NOMO-1 (cell line): ENCODE measurements around the gene CEP57.
"Not testable (repeated sequence)": the region's sequence is repeated elsewhere in the genome, so short reads cannot be mapped to it uniquely, and the experiment has no call there.

ENCODE experiments used
- DNase-seq, 2 experiments: peaks; one replicate each; lab custom pipeline; 2025; ENCODE audit not compliant: unreplicated experiment in 2 of 2; lab: John Stamatoyannopoulos, UW

CEP57 gene

DNA sequence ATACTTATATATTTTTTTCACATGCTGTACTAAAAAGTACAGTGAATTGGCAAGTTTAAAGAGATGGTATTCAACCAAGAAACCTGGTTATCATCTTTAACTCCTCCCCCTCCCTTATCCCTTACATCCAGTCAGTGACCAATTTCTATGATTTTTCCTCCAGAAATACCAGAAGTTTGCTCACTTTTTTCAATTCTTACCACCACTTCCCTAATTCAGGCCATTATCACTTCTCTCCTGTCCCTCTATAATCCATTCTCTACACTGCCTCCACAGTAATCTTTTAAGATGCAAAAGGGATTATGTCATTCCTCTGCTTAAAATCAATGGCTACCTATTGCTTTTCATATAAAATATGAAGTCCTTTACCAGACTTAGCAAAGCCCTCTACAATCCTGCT, 62.8 kb downstream of the CEP57 start:
- DNase-seq = no peak

DNA sequence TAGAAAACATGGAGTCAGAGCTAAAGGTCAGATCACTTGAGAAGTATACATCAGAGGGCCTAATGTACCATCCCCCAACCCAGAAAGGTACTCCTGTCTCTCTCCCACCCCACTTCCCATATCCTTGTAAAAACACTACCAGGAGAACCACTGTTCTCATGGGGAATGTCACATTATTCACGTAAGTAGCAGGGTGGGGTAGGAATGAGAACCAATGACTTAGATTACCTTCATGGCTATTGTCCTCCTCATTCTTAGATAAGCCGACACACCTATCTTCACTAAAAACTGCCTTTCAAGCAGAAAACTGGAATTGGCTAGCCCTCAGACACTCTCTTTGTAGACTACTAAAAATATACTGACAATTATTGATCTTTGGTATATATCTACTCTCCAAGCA, 63.6 kb downstream of the CEP57 start:
- DNase-seq = no peak

DNA sequence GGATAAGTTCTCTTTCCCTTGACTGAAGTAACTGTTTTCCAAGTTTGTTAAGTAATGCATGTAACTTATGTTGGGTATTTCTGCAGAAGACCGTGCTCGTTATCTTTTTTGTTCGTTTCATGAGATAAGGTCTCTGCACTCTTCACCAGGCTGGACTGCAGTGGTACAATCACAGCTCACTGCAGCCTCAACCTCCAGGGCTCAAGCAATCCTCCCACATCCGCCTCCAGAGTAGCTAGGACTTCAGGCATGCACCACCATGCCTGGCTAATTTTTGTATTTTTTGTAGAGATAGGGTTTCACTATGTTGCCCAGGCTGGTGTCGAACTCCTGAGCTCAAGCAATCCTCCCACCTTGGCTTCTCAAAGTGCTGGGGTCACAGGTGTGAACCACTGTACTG, 64.1 kb downstream of the CEP57 start:
- DNase-seq = not testable (repeated sequence)

- DNase-seq = not testable (repeated sequence)
These were observed 69.7 kb downstream of the CEP57 start for GRCh38 chr11:95860024-95860423.

DNA sequence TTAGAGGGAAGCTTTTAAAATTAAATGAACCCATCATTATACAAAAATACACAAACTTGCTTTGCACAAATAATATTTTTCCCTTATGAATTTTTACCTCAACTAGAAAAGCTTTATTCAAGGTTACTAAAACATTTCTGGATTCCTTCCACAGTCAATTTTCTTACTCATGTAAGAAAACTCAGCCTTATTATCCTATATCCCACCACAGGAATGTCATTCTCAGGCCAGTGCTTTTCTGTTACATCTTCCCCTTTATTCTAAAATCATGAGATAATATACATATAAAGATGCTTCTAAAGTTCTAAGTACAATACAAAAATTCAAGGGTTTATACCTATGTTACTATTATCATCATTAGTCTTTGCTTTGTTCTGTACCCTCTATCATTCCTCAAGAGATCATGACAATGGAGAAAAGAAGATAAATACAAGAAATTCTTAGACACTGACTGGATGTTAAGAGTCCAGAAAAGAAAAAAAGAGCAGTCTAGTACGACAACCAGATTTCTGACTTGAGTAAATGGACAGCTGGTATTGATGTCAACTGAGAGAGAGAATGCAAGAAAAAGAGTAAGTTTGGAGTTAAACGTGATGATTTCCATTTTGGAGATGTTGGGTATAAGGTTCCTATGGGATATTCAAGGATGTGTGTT, 73.3 kb downstream of the CEP57 start:
- DNase-seq = no peak

GRCh38 chr11:95867105-95867504, 76.8 kb downstream of the CEP57 start:
- DNase-seq = peak in 1 of 2 experiments; percentile 37

GRCh38 chr11:95870877-95871276, 80.6 kb downstream of the CEP57 start:
- not testable (repeated sequence) for DNase-seq

DNA sequence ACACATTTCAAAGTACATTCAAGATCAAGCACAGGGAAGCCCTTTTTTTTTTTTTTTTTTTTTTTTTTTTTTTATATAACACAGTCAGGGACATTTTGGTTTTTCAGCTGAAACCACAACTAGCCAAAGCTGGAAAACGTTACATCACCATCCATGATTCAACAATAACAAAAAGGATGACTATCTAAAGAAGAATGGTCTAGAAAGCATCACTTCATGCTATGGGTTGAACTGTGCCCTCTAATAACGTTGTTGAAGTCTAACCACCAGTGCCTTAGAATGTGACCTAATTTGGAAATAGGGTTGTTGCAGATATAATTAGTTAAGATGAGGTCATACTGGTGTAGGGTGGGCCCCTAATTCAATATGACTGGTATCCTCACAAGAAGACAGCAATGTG, 87.0 kb downstream of the CEP57 start:
- DNase-seq = no peak
